ENCODE results near the gene FNIP2.
"Not testable (repeated sequence)": the region's sequence is repeated elsewhere in the genome, so short reads cannot be mapped to it uniquely, and the experiment has no call there.

The FNIP2 gene

DNA sequence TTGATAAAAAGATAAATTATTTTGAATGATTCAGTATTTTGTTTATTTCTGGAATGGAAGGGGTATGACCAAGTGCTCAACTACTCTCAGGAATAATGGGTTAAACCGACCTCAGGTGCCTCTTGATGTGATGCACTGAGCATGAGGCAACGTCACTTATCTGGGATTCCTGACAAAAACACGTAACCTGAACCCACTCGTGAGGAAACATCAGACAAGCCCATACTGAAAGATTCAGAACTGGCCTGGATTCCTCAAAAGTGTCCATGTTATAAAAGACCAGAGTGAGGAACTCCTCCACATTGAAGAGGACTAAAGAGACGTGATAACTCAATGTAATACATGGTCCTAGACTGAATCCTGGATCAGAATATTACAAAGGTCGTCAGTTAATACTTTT lies 144.0 kb downstream of the FNIP2 start:
- no peak for DNase-seq (ENCODE audit: low spot score)

DNA sequence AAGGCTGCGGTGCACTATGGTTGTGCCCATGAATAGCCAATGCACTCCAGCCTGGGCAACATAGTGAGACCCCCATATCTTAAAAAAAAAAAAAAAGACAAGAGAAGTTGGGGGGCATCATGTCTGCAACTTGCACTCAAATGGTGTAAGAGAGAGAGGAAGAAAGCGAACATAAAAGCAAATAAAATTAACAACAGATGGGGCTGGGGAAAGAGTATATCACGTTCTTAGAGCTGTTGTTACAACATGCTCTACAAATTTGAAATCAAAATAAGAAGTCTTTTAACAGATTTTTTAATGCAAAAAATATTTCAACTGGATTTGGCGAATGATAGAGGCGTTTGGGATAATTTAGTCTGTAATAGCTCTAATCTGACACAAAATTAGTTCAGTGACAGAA lies 144.9 kb downstream of the FNIP2 start:
- DNase-seq (ENCODE audit: low spot score) = no peak

DNA sequence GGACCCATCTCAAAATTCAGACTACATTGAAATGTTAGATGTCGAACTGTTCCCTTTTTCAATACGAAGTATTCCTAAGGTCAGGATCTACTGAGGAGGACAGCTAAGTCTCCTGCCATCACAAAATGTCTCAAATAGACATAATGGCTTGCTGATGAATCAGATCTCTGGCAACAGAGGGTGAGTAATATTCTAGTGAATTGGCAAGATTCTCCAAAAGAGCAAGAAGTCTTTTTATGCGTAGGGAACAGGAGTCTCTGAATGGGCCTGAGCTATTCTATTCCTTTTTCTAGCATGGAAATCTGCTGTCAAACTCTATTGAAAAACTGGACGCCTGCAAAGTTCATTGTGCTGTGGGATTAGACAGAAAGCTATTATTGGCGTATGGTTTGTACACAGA lies 145.4 kb downstream of the FNIP2 start:
- DNase-seq (ENCODE audit: low spot score) = peak; percentile 50

DNA sequence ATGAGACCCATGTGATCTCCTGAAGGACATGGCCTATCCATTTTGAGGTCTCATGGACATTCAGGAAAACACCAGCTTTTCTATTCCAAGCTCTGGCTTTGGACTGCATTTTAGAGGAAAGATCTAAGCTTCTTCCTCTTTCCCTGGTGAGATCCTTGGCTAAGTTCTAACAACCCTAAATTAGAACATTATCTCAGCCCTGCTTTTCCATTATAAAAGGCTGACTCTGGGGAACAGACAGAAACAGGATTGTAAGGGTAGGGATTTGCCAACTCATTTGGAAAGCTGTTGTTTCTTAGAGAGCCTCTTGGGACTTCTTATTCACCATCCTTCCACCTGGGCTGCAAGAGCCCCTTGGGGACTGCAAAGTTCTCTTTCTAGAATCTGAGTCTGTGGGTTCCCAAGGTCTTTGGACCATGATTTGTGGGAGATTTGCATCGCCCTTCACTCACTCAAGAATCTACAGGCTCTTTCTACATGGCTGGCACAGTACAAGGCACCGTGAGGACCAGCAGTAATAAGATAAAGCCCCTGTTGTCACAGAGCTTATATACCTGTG lies 146.9 kb downstream of the FNIP2 start:
- no peak for DNase-seq (ENCODE audit: low spot score)

DNA sequence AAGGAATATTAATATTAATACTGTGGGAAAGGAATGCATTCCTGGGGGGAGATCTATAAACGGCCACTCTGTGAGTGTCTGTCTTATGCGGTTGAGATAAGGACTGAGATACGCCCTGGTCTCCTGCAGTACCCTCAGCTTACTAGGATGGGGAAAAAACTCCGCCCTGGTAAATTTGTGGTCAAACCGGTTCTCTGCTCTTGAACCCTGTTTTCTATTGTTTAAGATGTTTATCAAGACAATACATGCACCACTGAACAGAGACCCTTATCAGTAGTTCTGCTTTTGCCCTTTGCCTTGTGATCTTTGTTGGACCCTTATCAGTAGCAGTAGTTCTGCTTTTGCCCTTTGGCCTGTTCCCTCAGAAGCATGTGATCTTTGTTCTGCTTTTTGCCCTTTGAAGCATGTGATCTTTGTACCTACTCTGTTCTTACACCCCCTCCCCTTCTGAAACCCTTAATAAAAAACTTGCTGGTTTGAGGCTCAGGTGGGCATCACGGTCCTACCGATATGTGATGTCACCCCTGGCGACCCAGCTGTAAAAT lies 151.7 kb downstream of the FNIP2 start:
- DNase-seq (ENCODE audit: low spot score) = not testable (repeated sequence)

DNA sequence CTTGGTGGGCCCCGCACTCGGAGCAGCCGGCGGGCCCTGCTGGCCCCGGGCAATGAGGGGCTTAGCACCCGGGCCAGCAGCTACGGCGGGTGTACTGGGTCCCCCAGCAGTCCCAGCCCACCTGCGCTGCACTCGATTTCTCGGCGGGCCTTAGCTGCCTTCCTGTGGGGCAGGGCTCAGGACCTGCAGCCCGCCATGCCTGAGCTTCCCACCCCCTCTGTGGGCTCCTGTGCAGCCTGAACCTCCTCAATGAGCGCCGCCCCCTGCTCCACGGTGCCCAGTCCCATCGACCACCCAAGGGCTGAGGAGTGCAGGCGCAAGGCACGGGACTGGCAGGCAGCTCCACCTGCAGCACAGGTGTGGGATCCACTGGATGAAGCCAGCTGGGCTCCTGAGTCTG lies 158.9 kb downstream of the FNIP2 start:
- not testable (repeated sequence) for DNase-seq (ENCODE audit: low spot score)

DNA sequence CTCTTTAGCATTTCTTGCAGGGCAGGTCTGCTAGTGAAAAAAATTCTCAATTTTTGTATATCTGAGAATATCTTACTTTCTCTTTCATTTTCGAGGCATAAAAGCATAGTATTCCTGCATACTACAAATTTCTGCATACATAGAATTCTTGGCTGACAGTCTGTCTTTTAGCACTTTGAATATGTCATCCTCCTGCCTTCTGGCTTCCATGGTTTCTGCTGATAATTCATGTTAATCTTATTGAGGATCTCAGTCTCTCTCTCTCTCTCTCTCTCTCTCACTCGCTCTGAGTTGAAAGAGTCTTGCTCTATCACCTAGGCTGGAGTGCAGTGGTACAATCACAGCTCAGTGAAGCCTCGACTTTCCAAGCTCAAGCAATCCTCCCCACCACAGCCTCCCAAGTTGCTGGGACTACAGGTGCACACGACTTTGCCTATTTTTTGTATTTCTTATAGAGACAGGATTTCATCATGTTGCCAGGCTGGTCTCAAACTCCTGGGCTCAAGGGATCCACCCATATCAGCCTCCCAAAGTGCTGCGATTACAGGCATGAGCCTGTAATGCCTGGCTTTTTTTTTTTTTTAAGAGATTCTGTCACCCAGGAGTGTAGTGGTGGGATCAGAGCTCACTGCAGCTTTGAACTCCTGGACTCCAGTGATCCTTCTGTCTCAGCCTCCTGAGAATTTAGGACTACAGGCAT lies 161.3 kb downstream of the FNIP2 start:
- no peak for DNase-seq (ENCODE audit: low spot score)

DNA sequence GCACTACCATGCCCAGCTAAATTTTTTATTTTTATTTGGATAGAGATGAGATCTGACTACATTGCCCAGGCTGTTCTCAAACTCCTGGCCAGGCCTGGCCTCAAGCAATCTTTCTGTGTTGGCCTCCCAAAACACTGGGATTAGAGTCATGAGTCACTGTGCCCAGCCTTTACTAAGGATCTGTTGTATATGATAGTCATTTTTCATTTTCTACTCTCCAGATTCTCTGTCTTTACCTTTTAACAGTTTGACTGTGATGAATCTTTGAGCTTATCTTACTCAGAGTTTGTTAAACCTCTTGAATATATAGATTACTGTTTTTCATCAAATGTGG lies 161.8 kb downstream of the FNIP2 start:
- no peak for DNase-seq (ENCODE audit: low spot score)

DNA sequence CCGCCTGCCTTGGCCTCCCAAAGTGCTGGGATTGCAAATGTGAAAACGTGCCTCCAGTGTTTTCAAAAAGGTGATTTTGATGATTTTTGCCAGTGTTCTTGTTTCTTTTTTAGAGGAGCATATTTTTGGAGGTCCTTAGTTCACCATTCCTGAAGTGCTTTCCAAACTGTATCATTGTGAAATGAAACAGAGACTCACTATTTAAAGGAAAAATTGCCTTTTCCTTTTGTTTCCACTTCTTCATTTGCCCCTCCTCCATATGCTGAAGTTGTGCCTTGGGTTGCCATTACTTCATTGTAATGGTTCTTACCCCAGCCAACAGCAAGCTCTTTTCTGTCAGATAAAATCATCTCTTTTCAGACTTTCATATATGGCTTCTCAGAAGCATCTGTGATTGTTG lies 164.4 kb downstream of the FNIP2 start:
- DNase-seq (ENCODE audit: low spot score) = no peak

DNA sequence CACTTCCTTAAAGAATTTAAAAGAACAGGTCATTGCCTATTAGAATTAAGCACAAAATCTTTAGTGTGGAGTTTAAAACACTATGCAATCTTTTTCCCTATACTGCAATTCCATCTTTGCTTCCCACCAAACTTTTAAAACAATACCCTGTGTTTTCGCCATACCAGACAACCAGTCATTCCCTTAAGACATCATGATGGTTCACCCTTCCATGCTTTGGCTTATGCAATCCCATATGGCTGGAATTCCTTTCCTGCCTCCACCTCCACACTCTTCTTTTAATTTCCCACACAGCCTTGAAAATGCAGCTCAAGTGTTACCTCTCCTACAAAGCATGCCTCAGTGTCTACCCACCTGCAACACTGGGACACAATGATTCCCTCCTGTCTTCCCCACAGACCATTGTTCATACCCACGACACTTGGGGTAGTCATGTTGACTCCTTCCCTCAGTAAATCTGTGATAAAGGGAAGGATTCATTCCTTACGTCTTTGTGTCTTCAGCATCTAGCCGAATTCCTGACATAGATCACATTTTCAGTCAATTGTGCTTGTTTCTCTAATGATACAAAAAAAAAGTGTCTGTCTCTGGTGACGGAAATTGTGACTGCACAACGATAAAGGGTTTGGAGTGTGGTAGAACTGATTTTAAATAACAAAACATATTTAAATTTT lies 166.3 kb downstream of the FNIP2 start:
- DNase-seq (ENCODE audit: low spot score) = no peak

DNA sequence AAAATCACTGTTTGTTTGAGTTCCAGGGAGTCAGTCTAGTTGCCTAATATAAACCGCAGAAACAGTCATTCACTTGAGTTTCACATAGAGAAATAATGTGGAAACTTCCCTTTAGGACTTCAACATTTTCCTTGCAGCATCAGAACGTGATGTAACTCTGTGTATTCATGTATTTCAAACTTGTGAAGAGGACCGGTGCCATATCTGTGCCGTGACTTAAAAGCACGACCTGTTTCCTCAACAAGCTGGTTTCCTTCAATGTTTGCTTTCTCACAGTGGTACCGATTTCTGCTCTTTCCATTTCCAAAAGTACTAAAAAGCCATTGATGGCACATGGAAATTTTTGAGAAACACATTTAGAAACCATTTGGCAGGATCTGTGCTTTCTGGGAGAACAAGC lies 167.4 kb downstream of the FNIP2 start:
- no peak for DNase-seq (ENCODE audit: low spot score)

DNA sequence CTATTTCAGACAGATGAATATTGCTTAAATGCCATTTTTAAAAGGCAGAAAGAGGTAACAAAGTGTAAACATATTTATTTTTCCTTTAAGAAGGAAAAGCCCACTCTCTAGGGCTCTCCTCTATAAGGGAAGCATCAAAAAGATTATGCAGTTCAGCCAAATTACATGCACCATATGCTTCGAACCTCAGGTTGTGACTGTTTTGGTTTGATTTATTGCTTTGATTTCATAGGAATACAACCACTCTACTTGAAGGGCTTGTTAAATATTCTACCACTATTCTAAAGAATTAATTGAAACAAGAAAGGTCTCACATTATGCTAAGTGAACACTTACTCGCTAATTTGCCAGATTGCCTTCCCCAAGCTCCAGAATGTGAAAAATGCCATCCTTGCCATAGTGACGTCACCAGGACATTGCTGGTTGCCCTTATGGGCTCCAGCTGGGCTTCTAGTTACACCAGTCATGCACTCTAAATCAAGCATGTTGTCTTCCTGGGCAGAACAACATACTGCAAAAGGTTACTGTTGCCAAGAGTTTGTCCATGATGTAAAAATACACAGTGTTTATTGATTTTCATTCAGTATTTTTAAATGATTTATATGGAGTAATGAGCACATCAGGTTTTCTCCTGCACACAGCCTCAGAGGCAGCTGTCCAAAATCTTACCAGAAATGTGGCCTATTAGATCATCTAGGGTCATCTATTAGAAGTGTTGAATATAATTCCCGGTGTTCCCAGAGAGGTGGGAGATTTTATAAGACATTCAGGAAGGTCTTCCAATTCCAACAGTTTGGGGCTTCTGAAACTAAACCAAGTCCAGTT lies 169.6 kb downstream of the FNIP2 start:
- DNase-seq (ENCODE audit: low spot score) = no peak

DNA sequence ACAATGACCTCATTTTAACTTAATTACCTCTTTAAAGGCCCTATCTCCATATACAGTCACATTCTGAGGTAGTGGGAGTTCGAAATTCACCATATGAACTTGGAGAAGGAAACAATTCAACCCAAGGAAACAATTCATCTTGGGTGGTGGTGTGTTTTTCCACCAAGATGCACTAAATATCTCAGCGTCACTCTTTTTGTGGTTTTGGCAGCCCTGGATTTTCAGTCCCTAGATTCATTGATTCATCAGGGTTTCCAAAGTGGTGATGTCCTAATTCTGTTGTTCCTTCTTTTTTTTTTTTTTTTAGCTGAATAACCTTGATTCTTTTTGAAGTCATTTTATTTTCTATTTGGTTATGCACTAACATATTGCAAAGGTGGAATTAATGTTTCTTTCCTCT lies 171.4 kb downstream of the FNIP2 start:
- DNase-seq (ENCODE audit: low spot score) = no peak

DNA sequence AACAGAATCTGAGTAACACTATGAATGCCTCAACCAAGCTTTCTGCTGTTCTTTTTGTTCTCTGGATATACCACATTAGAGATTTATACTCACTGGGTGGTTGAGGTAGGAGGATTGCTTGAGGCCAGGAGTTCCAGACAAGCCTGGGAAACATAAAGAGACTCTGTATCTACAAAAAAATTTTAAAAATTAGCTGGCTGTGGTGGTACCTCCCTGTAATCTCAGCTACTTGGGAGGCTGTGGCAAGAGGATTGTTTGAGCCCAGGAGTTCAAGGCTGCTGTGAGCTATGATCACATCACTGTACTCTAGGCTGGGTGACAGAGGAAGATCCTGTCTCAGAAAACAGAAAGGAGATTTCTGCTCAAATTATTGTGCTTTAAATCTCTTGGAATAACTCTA lies 172.5 kb downstream of the FNIP2 start:
- no peak for DNase-seq (ENCODE audit: low spot score)

DNA sequence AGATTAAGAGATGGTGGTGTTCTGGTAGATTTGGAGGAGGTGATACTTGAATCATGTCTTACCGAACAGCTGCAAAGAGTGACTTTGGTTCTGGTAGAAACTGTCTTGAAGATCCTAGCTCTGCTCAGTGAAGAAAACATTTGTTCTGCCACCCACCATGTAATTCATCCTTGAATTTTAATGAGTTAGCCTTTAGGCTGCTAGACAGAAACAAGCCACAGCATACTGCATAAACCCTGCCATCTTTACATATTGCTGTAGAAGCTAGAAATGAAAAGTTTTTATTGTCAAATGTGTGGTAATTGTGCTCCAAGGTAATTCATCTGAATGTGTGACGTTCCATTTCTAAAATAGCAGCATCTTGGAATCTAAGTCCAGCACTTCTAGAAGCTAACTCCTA lies 173.1 kb downstream of the FNIP2 start:
- no peak for DNase-seq (ENCODE audit: low spot score)

DNA sequence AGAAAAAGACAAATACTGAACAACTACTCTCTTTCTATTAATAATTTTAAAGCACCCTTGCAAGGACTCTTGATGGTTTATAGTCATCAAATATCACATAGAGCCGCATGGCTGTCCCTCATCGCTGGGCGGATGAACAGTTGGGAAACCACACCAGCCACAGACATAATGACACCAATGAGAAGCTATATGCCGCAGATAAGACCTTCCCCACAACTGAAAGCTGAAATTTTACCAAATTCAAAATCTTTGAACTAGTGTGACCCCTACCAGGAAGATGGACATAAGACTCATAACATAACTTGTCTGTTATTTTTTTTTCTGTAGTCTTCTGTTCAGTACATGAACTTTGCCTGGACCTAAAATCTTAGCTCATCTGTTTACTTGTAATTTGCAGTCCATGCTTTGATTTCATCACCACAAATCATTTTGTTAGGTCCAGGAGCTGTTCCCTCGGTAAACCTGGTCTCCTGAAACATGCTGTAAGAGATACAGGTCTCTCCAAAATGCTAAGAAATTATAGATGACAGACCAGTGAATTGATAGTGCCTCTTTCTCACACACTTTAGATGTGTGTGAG lies 176.8 kb downstream of the FNIP2 start:
- DNase-seq (ENCODE audit: low spot score) = no peak

DNA sequence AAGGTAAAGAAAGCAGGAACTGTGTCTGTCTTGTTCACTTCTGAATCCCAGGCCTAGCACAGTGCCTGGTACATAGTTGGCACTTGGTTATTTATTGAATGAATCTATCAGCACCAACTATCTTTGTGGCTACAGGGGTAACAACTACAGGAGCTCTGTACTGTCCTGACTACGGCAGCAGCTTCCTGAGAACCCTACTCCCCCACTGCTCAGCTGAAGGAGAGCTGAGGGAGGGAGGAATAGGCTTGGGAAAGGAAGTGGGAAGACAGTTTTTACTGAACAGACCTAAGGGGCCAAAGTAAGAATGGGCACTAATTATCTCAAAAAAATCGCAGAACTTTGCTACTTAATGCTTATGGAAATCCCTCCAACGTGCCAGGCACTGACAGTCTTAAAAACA lies 178.0 kb downstream of the FNIP2 start:
- no peak for DNase-seq (ENCODE audit: low spot score)

DNA sequence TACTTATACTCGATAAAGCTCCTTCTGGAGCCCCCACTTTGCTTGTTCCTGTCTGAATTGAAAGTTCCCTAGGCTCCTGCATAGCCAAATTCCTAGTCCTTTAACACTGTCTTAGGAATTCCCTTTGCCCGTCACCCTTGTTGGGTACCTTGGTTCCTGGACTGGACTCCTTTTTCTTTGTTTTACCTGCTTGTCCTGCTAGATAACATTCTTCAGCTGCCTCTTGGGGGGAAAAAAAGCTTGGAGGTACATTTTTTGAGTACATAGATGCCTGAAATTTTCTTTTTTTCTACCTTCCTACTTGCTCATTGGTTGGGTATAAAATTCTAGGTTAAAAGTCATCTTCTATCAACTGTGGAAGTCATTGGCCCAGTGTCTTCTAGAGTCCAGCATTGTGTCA lies 179.2 kb downstream of the FNIP2 start:
- DNase-seq (ENCODE audit: low spot score) = no peak

DNA sequence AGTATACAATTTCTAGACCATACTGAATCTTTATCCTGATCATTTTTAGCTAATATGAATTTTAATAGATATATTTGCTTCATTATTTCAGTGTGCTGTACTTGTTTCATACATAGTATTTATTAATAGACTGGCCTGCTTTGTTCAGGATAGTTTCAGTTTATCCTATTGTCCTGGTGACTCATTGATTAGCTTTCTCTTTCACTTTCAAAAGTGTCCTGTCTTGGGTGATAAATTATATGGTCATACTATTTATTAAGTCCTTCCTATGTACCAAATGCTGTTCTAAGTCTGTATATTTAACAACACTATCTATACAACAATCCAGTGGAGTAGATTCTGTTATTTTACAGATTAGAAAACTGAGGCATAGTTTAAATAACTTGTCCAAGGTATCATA lies 180.3 kb downstream of the FNIP2 start:
- peak; percentile 62 for DNase-seq (ENCODE audit: low spot score)

DNA sequence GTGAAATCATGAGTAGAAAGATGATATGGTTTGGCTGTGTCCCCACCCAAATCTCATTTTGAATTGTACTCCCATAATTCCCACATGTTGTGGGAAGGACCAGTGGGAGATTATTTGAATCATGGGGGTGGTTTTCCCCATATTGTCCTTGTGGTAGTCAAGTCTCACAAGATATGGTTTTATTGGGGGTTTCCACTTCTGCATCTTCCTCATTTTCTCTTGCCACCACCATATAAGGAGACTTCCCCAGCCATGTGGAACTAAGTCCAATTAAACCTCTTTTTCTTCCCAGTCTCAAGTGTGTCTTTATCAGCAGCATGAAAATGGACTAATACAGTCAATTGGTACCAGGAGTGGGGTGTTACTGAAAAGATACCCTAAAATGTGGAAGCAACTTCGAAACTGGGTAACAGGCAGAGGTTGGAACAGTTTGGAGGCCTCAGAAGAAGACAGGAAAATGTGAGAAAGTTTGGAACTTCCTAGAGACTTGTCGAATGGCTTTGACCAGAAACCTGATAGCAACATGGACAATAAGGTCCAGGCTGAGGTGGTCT lies 183.5 kb downstream of the FNIP2 start:
- DNase-seq (ENCODE audit: low spot score) = not testable (repeated sequence)

DNA sequence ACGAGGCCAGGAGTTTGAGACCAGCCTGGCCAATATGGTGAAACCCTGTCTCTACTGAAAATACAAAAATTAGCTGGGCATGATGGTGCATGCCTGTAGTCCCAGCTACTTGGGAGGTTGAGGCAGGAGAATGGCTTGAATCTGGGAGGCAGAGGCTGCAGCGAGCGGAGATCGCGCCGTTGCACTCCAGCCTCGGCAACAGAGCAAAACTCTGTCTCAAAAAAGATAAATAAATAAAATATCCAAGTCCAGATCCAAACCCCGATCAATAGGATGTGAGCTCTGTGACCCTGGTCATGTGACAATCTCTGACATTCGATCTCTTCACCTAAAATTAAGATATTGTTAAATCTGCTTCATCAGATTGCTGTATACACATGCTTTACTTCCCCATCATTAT lies 187.5 kb downstream of the FNIP2 start:
- DNase-seq (ENCODE audit: low spot score) = not testable (repeated sequence)

DNA sequence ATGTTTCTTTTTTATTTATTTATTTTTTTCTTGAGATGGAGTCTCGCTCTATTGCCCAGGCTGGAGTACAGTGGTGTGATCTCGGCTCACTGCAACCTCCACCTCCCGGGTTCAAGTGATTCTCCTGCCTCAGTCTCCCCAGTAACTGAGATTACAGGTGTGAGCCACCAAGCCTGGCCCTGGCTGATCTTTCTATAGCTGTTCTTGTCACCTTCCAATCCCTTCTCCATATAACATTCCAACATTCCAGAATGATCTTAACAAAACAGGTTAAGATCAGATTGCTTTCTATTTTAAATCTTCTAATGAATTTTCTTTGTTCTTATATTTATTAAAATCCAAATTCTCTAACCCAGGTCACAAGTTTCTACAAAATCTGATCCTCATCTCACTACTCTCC lies 188.1 kb downstream of the FNIP2 start:
- not testable (repeated sequence) for DNase-seq (ENCODE audit: low spot score)

All from kidney capillary endothelial cell (primary cell).